NCI-H1930 (cell line): ENCODE data around the gene URM1.
"Not testable (repeated sequence)": the region's sequence is repeated elsewhere in the genome, so short reads cannot be mapped to it uniquely, and the experiment has no call there.

ENCODE experiments used
- DNase-seq, 2 experiments: peaks; one replicate each; lab custom pipeline; 2025; lab: John Stamatoyannopoulos, UW

URM1 gene

DNA sequence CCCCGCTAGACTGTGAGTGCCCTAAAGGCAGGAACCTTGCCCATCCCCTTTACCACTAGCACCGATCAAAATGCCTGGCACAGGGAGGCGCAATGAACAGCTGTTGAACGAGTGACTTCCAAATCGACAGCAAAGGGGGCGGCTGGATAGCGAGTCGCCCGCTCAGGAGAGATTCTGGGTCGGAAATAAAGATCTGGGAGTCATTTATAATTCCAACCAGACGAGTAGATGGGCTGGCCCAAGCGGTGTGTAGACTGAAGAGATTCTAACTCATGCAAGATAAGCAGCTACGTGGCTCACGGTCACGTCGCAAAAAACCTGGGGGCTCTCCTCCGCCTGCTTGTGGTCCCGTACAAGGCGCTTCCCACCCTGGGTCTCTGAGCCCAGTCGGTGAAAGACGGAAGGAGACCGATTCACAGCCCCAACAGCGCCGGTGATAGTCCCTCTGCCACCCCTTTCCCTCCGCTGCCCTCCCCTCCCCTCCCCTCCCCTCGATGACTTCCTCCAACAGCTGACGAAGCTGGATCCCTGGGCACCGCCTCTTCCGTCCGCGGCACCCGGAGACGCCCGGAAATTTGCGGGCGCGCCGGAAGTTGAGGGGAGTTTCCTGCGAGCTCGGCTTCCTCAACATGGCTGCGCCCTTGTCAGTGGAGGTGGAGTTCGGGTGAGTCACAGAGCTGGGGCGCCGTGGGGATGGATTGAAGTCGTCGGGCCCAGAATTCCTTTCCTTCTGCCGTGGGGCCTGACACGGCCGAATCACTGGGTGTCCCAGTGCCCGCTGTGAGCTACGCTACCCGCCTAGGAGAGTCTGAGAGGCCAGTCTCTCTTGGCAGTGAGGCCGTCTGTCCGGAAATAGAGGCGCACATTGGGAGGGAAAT, at the start of gene URM1:
URM1 (plus strand) TSS at position 623 of the 878 bp plus-strand sequence; CDS start at position 630, 7 bp downstream.
- peak; percentile 93 for DNase-seq

DNA sequence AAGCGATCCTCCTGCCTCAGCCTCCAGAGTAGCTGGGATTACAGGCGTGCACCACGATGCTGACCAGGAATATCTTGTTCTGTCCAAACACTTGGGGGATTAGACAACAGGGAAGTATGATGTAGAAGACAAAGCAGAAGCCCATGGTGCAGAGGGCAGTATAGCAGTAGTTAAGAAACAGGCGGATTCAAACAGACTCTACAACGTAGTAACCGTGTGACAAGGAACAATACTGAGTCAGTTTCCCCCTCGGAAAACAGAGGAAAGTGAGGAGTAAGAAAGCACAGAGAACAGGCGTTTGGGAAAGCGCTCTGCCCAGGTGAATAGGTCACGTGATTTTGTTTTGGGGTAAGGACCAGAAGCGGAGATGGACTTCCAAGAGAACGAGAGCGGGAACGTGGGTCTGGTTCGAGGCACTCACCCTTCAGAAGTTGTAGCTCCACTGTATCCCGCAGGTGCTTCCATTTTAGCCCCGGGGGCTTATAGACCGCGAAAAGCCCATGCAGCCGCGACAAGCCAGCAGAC, 49.2 kb upstream of the URM1 start:
- no peak for DNase-seq

DNA sequence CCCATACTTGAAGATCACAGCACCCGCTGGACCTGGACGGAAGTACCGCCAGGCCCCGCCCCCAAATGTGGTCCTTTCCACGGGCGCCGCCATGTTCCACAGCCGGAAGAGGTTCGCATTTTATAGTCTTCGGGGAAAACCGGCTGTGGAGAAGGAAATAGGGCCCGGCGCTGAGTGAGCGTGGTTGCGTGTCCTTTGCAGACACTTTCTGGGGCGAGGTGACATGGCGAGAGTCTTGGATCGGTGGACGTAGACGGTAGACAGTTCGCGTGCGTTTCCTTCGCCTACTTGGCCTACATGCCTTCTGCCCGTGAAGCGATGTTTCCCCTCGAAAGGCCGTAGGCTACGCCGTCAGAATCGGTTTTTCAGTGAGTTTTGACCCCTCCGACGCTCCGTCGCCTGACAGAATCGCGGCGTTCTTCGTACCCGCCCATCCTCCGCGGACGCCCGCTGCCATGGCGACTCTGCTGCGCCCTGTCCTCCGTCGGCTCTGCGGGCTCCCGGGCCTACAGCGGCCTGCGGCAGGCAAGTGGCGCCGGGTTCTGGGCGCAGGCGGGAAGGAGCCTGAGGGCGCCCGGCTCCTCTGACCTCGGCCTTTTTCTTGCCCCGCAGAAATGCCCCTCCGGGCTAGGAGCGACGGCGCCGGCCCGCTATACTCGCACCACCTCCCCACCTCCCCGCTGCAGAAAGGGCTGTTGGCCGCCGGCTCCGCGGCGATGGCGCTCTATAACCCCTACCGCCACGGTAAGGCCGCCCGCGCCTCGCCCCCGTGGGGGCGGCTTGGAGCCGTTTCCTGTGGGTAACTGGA, 48.6 kb upstream of the URM1 start, which contains the start of the genes COQ4 and TRUB2:
COQ4 (plus strand) TSS at position 436 of the 808 bp plus-strand sequence; CDS start at position 456, 20 bp downstream.
TRUB2 (minus strand) TSS at position 44 of the 808 bp plus-strand sequence; CDS start at position 5, 39 bp downstream.
- peak; percentile 87 to 95 for DNase-seq

DNA sequence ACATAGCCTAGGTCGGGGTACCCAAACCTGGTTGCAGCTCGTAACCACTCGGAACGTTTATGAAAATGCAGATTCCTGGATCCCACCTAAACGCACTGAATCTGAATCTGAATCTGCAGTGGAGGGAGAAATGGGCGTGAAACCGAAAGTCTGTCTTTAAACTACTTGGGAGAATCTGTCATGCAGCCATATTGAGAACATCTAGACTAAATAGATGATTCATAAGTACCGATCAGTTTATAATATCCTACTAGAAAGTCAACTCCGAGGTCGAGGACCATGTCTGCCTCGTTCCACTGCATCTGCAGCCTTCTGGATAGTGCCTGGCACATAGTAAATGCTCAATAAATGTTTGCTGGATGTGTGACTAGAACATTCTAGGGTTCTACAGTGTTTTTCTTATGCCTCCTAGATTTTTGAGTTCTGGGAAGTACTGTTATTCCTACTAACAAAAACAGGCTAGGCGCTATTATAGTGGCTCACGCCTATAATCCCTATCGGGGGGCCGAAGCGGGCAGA, 47.9 kb upstream of the URM1 start:
- no peak for DNase-seq

- no peak for DNase-seq
Measured at GRCh38 chr9:128323791-128324190, 47.4 kb upstream of the URM1 start.

- DNase-seq: no peak
Measured at GRCh38 chr9:128324401-128324800, 46.8 kb upstream of the URM1 start.

GRCh38 chr9:128325629-128326028, 45.5 kb upstream of the URM1 start:
- DNase-seq: no peak

GRCh38 chr9:128333451-128333869, 37.7 kb upstream of the URM1 start:
- DNase-seq: no peak

DNA sequence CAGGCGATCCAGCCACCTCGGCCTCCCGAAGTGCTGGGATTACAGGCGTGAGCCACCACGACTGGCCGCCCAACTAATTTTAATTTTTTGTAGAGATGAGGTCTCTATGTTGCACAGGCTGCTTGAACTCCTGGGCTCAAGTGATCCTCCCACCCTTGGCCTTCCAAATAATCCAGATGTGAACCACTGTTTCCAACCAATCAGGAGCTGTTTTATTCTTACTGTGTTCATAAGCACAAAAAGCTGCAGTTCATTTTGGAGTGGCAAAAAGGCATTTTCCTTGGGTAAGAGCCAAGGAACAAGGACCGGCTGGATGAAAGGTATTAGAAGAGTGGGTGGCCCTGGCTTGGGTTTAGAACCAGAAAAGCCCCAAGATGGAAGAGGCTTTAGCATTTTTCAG, 36.0 kb upstream of the URM1 start:
- no peak for DNase-seq

- DNase-seq: no peak
Measured at GRCh38 chr9:128335914-128336313, 35.3 kb upstream of the URM1 start.

DNA sequence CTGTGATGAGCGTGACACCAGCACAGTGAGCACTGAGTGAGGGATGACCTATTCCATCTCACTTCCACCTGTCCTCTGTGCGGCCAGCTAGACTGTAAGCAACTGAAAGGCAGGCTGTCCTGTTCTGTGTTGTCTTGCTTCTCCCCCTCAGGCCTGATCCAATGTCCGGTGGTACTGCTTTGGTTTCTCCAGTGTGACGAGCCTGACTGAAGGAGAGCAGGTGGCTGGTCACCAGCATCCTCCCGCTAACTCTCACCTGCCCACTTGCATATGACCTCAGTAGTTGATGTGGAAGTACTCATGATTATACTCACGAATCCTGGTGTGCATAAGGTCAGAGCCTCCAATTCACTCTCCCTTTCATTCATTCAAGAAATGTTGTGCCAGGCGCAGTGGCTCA, 33.2 kb upstream of the URM1 start:
- DNase-seq: no peak

DNA sequence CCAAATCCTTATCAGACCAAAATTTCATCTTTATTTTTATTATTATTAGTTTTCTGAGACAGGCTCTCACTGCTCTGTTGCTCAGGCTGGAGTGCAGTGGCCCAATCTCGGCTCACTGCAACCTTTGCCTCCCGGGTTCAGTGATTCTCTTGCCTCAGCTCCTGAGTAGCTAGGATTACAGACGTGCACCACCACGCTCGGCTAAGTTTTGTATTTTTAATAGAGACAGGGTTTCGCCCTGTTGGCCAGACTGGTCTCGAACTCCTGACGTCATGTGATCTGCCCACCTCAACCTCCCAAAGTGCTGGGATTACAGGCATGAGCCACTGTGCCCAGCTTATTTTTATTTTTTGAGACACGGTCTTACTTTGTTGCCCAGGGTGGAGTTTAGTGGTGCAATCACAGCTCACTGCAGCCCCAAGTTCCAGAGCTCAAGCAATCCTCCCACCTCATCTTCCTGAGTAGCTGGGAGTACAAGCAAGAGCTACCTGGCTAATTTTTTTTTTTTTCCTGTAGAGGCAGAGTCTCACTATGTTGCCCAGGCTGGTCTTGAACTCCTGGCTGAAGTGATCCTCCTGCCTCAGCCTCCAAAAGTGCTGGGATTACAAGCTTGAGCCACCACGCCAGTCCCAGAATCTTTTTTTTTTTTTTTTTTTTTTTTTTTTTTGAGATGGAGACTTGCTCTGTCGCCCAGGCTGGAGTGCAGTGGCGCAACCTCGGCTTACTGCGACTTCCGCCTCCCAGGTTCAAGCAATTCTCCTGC, 32.1 kb upstream of the URM1 start:
- not testable (repeated sequence) for DNase-seq

DNA sequence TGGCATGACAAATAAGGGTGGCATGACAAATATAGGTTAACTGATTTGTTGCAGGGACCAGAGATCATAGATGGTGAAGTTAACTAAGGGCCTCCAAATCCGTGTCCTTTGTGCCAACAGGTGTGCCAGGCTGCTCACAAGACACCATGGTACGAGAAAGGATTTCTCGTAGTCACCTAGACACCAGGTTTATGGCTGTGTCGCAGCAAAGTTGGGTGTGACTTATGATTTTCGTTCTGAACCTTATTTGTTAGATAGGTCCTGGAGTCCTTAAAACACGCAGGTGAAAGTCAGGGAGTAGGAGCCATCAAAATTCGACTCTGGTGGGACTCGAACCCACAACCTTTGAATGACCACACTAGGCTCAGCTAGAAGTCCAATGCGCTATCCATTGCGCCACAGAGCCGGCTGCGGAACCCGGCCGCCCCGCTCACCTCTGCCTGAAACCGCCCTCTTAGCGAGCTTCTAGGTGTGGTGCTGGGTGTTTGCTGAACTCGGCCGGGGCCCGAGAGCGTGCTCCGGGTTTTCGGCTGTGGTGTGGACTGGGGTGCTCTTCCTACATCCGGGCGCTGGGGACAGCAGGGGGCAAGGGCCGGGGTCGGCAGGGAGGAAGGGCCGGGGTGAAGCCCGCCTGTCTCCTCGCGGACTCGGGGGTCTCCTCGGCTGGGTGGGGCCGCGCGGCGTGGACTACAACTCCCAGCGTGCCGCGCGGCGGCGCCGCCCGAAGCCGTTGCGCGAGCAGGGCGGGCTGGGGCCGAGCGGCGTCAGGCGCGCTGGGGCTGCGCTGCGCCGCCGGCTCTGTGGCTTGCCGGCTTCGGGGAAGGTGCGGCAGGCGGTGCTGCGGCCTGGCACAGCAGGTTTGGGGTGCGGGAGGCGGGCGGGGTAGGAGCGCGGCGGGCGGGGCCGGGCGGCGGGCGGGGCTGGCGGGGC, 31.1 kb upstream of the URM1 start, which contains the start of gene SLC27A4:
SLC27A4 (plus strand) TSS at position 767 of the 930 bp plus-strand sequence. CDS start 2,606 bp downstream, outside the sequence.
- DNase-seq: peak; percentile 62 to 80

GRCh38 chr9:128340691-128341434, 30.3 kb upstream of the URM1 start:
- no peak for DNase-seq

DNA sequence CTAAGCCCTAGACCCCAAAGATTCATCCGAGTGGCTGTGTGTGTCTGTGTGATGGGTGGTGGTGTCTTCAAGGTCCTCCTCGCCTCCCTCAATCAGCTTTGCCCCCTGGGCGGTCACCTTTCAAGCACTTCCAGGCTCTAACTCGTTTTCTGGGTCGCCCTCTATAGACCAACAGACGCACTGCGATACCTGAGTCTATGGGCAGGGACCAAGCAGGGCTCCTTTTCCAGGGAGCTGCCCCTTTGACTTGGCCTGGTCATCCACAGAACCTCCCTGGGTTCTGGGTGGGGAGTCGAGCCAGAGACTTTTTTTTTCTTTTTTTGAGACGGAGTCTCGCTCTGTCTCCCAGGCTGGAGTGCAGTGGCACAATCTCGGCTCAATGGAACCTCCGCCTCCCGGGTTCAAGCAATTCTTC, 29.7 kb upstream of the URM1 start:
- peak; percentile 35 to 52 for DNase-seq

DNA sequence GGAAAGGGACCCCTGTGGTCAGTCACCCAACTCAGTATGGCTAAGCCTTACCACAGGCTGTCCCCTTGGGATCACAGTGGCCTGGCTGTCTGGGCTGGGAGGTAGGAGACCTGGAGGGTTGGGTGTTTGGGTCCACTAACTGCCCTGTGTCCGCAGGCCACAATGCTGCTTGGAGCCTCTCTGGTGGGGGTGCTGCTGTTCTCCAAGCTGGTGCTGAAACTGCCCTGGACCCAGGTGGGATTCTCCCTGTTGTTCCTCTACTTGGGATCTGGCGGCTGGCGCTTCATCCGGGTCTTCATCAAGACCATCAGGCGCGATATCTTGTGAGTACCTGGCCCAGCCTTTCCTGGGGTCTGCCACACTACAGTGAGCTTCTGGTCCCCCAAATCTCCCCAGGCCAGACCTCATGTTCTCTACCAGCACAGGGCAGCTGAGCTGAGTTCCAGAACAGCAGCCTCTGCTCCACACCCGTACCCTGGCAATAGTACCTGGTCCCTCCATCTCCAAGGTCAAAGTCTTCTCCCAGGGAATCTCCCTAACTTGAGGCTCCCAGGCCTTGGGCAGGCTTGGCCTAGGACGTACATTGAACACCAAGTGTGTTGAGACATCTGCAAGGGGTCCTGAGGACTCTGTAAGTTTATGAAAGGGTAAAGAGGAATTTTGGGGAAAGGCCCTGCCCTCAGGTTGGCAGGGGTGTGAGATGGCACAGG, 28.0 kb upstream of the URM1 start:
- no peak for DNase-seq

- no peak for DNase-seq
Measured at GRCh38 chr9:128343855-128344254, 27.3 kb upstream of the URM1 start.

GRCh38 chr9:128344931-128345605, 26.1 kb upstream of the URM1 start:
- DNase-seq: no peak
